CMK (cell line): Measurements from ENCODE around the gene CCDC77.

Source experiments
- DNase-seq: peaks from one replicate; pipeline ENCODE4 v3.0.0-alpha.2; 2010; ENCODE audit warnings: low read depth

The CCDC77 gene

GRCh38 chr12:452667-453210 lies 51.3 kb downstream of the CCDC77 start:
- no peak for DNase-seq

DNA sequence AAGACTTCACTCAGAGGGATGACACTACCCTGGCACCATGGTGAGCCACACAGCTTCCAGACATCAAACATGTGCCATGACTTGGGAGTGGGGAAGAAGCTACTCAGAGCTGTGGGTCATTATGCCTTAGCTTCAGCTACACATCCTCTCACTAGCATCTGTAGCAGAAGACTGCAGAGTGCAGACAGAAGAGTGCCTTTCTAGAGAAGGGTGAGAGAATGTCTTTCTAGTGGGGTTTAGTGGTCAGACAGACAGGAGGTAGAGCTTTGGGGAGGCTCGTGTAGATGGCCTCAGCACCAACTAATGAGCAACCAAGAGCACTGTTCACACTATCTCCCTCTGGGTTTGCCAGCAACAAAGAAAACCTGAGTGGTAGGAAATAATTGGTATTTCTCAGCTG lies 53.4 kb downstream of the CCDC77 start:
- DNase-seq: no peak

GRCh38 chr12:455821-456220 lies 54.4 kb downstream of the CCDC77 start:
- no peak for DNase-seq

DNA sequence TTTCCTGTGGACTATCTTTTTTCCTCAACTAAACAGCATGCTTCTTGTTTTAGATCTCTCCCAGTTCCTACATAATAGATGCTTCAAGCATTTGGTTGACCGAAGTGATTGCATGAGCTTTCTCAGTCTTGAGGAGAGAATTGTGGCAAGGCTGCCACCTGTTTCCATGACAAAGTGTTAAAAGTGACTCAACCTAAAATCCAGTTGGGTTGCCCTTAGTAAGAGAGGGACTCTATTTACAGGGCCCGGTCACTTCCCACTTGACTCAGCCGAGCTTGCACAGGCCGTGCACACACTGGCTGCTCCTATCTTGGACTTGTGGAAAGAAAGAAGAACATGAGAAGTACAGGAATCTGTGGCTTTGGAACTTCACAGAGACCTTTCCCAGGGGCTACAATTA lies 56.2 kb downstream of the CCDC77 start:
- no peak for DNase-seq

DNA sequence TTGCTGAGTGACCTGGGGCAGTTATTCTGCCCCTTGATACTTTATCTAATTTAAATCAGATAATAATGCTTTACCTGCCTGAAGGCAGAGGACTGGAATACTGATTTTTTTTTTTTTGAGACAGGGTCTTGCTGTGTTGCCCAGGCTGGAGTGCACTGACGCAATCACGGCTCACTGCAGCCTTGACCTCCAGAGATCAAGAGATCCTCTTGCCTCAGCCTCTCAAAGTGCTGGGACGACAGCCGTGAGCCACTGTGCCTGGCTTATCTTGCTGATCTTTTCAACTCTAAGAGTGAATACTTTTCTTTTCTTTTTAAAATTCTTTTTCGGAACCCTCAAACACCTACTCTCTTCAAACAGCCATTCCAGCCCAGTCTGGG lies 57.6 kb downstream of the CCDC77 start:
- no peak for DNase-seq

DNA sequence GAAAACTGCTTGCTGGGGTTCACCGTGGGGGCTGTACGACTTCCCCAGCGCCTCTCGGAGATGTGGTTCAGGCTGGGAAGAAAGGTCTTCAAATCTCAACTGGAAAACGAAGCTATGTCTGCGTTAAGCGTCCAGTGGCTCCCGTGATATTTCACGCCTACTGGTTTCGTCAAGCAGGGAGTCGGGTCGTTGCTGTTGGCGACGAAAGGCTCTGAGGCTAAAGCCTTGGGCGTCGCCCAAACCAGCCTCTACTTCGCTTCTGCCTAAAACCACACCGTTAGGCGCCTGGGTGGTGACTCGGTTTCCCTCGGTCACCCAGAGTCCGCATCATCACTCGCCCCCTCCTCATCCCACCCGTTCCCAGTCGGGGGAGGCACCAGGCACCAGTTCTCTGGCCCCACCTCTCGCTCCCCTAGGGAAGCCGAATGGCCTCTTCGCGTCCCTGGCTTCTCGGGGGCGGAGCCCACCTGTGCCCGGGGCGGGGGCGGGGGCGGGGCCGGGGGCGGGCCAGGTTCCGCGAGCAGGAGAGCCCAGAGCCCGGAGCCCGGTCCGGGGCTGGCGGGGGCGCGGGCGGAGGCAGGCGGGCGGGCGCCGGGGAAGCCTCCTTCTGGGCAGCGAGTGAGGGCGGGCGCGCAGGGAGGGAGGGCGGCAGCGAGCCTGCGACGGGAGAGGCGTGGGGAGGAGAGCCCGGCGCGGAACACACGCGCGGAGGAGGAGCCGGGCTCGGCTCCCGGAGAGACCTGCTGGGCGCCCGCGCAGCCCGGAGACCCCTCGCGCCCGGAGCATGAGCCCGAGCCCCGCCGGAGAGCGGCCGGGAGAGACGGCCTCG lies 58.2 kb downstream of the CCDC77 start, which contains the start of gene B4GALNT3:
Gene B4GALNT3 (plus strand): TSS at position 510 of the 829 bp plus-strand sequence. CDS start 438 bp downstream, outside the sequence.
- DNase-seq: no peak

DNA sequence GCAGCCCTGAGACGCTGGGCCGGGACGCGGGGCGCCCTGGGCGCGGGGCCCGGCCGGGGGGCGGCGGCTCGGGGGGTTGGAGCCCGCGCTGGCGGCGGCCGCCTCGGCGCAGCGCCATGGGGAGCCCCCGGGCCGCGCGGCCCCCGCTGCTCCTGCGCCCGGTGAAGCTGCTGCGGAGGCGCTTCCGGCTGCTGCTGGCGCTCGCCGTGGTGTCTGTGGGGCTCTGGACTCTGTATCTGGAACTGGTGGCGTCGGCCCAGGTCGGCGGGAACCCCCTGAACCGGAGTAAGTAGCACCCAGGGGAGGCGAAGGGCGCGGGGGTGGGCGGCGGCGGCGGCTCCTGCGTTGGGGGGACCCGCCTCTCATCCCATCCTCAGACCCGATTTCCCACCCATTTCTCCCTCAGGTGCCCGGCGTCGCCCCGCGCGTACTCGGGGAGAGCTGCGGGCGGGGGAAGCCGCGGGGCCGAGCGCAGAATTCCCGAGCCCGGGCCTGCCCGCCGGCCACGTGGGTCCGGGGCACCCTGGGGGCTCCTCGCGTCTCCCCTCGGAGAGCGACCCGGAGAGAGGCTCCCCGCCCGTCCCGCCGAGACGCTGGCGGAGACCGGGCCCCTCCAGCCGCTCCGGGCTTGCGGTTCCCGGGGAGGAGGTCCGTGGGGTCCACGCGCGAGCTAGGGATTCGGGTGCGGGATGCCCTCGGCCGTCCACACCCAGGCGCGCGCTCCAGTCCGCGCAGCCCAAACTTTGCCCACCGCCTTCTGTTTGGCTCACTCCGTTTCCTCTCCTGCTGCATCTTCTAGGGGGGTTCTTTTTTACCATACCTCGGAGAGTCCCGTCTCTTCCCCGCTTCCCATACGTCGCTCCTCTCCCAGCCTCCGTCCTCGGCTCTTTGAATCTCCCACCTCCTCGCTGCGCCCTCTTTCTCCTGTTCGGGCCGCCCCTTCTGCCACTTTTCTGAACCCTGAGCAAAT lies 59.1 kb downstream of the CCDC77 start:
- DNase-seq: no peak

DNA sequence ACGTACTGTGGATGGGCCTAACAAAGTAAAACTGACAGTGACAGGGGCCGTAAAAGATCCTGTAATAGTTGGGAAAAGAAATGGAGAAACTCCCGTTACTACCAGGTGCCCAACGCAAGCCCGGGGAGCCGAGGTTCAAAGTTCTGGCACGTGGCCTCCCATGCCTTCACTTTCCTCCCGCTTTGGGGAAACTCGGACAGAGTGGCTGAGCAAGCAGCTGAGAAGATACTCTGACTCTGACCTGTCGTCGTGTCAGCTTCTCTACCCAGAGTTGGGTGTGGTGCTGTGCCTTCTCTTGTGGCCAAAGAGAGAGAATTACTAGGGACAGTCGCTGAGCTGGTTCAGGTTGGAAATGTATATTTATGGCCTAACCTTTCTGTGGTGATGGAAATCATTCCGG lies 60.0 kb downstream of the CCDC77 start:
- DNase-seq: no peak

- no peak for DNase-seq
Measured at GRCh38 chr12:462936-463705, 61.7 kb downstream of the CCDC77 start.

DNA sequence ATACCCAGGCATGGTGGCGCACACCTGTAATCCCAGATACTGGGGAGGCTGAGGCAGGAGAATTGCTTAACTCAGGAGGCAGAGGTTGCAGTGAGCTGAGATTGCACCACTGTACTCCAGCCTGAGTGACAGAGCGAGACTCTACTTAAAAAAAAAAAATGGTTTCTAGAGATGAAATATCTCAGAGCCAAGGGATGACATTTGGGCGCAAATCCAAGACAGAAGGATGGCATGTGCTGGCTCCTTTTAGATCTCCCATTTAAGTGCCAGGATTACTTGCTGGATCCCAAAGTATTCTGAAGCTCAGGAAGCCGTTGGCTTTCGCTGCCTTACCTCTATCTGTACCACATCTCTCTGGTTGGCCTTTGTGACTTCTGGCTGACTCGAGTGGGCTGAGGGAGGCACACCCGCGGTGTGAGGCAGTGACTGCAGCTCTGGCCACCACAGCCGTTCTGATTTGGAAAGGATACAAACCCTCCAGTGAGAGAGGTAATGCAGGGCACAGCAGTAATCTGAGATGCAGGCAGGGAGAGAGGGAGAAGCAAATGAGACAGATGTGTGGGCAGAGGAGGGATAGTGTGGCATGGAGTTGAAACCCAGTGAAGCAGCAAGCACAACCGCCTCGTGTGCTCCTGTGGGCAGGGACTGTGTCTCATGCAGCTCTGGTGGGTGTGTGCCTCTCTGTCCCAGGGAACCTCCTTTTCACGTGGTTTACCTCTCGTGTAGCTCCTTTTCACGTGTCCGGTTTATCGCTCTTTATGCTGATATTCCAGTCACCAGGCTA lies 63.2 kb downstream of the CCDC77 start:
- no peak for DNase-seq

- DNase-seq: no peak
Measured at GRCh38 chr12:466039-466438, 64.6 kb downstream of the CCDC77 start.

DNA sequence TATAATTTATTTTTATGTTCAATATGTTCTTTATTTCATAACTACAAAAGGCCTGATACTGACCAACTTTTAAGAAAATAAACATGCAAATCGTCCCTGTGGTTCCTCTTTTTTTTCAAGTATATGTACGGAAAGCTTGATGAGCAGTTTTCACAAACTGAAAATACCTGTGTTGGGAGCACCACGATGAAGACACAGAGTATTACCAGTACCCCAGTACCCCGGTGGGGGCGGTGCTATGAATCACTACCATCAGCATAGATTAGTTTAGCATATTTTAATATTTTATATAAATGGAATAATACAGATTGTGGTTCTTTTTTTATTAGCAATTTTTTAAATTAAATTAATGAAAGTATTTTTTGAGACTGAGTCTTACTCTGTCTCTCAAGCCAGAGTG lies 65.3 kb downstream of the CCDC77 start:
- DNase-seq: no peak

GRCh38 chr12:467591-467990 lies 66.1 kb downstream of the CCDC77 start:
- no peak for DNase-seq

- DNase-seq: no peak
Measured at GRCh38 chr12:468671-469389, 67.4 kb downstream of the CCDC77 start.

GRCh38 chr12:470133-470532 lies 68.7 kb downstream of the CCDC77 start:
- DNase-seq: no peak

- no peak for DNase-seq
Measured at GRCh38 chr12:473198-473597, 71.8 kb downstream of the CCDC77 start.

DNA sequence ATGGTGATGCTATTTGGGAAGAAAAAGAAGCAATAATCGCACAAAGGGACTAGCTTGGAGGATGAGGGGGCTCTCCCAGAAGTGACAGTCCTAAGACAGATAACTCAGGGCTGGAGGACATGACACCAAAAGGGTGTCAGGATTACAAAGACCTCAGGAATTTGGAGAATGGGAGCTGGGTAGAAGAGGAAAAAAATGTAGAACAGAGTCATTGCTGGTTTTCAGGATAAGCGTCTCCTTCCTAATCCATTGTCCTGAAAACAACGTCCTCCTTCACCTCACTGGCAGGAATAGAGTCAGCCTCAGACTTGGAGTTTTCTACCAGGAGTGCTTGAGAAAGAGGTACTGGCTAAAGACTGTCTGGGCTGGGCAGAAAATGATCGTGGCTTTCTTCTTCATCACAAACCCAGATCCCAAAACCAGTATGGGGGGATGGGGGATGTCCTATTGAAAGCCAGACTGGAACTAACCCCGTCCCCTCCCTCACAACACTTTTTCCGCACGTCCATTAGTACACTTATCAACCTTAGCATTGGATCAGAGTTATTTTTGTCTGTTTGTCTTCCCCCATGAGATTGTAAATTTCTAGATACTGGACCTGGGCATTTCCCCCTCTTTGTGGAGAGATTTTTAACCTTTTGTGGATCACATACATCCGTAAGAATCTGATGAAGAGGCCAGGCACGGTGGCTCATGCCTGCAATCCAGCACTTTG lies 72.6 kb downstream of the CCDC77 start:
- no peak for DNase-seq

- no peak for DNase-seq
Measured at GRCh38 chr12:475286-475685, 73.8 kb downstream of the CCDC77 start.

DNA sequence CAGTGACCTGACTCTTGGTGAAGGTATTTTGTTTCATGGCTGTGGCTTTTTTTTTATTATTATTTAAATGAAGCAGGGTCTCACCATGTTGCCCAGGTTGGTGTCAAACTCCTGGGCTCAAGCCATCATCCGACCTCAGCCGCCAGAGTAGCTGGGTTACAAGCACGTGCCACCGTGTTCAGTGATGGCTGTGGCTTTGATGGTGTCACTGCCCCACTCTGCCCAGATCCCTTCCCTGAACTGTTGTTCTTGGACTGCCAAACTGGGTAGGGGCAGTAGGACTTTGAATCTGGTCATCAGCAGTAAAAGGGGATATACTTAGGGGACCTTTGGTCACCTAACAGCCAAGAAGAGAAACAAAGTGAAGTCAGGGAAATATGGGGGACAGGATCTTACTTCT lies 77.7 kb downstream of the CCDC77 start:
- DNase-seq: no peak
